ENCODE data around the gene KCNH2. TPM values are rescaled to one million over a fixed set of nuclear protein-coding genes. Genes with fewer than 3 reads are reported as not detected.
A peak's percentile ranks its signal among the peaks of the same experiment; 100 is the strongest.

Gene KCNH2
- total RNA-seq, 1 donor from 2014 or later, result 12.4 TPM

DNA sequence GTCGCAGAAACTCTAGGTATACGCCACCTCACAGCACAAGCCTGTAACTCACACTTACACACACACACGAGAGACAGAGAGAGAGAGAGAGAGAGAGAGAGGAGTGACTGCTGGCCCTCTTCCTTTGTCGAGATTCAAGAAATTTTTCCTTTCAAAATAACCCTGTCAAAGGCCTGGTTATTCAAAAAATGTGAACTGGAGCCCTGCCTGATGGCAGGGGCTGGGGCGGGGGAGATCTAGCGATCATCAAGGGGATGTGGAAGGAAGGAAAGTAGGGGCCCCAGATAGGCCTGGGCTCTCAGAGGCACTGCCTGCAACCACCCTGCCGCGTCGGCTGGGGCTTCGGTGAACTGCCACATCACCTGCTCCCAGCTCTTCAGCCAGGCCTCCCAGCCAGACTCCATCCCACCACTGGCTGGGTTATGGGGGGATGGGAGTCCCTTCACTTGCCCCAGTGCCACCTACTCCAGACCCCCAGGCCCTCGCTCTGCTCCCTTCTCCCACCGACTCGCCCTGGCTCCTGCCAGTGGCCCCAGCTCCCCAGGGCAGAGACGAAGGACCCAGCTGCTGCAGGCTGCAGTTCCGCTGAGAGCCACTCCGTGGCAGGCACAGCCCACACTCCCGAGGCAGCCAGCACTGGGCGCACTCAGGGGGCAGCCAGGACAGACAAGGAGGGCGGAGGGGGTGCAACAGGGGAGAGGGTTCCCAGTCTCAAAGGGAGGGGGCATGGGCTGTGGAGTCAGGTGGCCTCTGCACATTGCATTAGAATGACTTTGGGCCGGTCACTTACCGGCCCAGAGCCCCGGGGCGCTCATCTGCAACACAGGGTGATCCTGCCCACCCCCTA is 15.3 kb downstream of the KCNH2 start:
- DNase-seq (ENCODE audit: low read depth, low spot score), result peak; percentile 62
- TF ChIP-seq, protein P1, sequence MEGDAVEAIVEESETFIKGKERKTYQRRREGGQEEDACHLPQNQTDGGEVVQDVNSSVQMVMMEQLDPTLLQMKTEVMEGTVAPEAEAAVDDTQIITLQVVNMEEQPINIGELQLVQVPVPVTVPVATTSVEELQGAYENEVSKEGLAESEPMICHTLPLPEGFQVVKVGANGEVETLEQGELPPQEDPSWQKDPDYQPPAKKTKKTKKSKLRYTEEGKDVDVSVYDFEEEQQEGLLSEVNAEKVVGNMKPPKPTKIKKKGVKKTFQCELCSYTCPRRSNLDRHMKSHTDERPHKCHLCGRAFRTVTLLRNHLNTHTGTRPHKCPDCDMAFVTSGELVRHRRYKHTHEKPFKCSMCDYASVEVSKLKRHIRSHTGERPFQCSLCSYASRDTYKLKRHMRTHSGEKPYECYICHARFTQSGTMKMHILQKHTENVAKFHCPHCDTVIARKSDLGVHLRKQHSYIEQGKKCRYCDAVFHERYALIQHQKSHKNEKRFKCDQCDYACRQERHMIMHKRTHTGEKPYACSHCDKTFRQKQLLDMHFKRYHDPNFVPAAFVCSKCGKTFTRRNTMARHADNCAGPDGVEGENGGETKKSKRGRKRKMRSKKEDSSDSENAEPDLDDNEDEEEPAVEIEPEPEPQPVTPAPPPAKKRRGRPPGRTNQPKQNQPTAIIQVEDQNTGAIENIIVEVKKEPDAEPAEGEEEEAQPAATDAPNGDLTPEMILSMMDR (conservative IDR thresholded peaks at IDR 0.05), result peak; percentile 82

DNA sequence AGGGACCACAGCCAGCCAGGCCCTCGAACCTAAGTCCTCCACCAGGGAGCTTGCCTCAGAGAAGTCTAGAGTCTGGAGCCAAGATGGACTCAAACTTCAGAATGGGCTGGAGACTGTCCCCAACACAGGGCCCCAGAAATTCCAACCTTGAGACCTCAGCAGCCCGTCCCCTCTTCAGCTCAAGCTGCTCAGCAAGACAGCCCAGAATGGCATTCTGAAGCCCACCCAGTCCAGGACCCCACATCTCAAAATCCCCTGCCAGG is 15.9 kb downstream of the KCNH2 start:
- Mint-ChIP-seq H3K9me3 (no peaks in the 10 kb centered on the region), H3K27ac (ENCODE audit: unreplicated experiment) (no peak overlapping the region), H3K27me3 (ENCODE audit: low read depth) (no peaks in the 10 kb centered on the region), H3K36me3 (ENCODE audit: low read depth) (no peaks in the 10 kb centered on the region), H3K4me3 (peak overlapping the region; percentile 49), H3K4me1 (peaks cover 30% of the 10 kb centered on the region)
- TF ChIP-seq, protein P1 (conservative IDR thresholded peaks at IDR 0.05), result no peak
- DNase-seq (ENCODE audit: low read depth, low spot score), result no peak

More for the DNA sequence above, 15.3 kb downstream of the KCNH2 start:
- peaks cover 27% of the 10 kb centered on the region for H3K4me1 Mint-ChIP-seq
- no peaks in the 10 kb centered on the region for H3K36me3 Mint-ChIP-seq (ENCODE audit: low read depth)
- H3K27me3 Mint-ChIP-seq (ENCODE audit: low read depth), result no peaks in the 10 kb centered on the region
- no peaks in the 10 kb centered on the region for H3K9me3 Mint-ChIP-seq
- no peak overlapping the region for H3K4me3 Mint-ChIP-seq
- H3K27ac Mint-ChIP-seq (ENCODE audit: unreplicated experiment), result peak overlapping the region; percentile 81

DNA sequence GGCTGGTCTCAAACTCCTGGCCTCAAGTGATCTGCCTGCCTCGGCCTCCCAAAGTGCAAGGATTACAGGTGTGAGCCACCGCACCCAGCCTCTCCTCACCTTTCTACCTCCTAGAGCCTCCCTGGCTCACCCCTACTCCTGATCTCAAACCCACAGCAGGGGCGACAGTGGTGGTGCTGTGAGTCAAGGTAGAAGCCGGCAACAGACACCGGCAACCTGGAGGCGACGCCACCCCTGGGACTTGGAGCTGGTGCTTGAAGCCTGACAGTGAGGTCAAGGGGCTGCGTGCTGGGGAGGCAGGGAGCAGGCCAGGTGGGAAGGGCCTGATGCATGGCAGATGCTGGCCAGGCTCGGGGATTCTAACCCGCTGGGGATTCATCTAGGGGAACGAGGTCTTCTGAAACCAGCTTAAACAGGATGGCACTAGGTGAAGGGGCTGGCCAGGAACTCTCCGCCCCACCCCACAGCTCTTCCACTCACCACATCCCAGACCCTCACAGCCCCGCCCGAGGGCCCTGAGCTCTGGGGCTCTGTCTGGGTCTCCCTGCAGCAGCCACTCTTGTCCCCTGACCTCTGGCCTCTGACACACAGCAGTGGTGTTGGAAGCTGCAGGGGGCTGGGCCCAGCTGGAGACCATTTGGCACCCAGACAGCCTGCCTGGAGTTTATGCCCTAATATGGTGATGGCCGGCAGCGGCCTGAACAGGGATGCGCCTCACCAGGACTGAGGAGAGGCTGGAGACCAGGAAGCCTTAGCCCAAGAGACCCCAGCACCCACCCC is 16.4 kb downstream of the KCNH2 start:
- Mint-ChIP-seq H3K36me3 (ENCODE audit: low read depth) (no peaks in the 10 kb centered on the region), H3K27ac (ENCODE audit: unreplicated experiment) (peak overlapping the region; percentile 19), H3K4me3 (peak overlapping the region; percentile 49), H3K4me1 (peaks cover 31% of the 10 kb centered on the region), H3K9me3 (no peaks in the 10 kb centered on the region), H3K27me3 (ENCODE audit: low read depth) (no peaks in the 10 kb centered on the region)
- TF ChIP-seq, protein P1 (conservative IDR thresholded peaks at IDR 0.05), result no peak
- DNase-seq (ENCODE audit: low read depth, low spot score), result no peak

DNA sequence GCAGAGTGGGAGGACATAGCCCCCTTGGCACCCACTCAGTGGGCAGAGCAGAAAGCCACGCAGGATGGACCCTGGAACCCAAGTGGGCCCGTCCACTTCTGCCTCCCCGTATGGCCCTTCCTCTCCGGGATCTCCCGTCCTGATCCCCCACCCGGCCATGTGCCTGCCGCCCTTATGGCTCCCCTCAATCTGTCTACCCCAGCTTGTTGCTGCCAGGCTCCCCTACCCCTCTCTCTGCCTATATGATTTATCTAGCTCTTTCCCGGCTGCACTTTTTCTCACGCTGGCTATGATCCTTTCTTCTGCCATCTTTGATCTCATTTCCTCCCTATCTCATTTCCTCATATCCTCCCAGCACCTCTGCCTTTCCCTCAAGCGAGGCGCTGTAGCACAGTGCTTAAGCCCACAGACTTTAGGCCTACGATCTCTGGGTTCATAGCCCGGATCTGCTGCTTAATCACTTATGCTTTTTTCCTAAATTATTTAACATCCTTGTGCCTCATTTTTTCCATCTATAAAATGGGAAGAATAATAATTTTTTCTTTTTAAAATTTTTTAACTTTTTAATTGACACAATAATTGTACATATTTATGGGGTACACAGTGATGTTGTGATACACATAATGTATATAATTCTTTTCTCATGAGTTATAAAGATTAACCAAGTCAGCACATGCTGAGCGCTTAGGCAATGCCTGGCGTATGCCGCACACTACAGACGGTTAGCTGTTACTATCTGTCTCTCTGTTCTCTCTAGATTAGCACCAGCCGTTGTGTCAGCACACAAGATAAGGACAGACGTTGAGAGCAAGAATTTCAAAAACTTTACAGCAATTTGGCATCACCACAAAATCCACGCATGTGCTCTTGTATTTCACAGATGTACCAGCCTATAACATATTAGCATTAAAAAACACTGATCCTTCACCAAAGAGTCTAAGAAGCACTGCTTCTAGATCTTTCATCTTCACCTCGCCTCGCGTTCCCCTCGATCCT is 18.1 kb downstream of the KCNH2 start:
- Mint-ChIP-seq H3K36me3 (ENCODE audit: low read depth) (no peaks in the 10 kb centered on the region), H3K9me3 (no peaks in the 10 kb centered on the region), H3K27ac (ENCODE audit: unreplicated experiment) (no peak overlapping the region), H3K27me3 (ENCODE audit: low read depth) (no peaks in the 10 kb centered on the region), H3K4me3 (no peak overlapping the region), H3K4me1 (peaks cover 35% of the 10 kb centered on the region)
- TF ChIP-seq, protein P1 (conservative IDR thresholded peaks at IDR 0.05), result no peak
- no peak for DNase-seq (ENCODE audit: low read depth, low spot score)

DNA sequence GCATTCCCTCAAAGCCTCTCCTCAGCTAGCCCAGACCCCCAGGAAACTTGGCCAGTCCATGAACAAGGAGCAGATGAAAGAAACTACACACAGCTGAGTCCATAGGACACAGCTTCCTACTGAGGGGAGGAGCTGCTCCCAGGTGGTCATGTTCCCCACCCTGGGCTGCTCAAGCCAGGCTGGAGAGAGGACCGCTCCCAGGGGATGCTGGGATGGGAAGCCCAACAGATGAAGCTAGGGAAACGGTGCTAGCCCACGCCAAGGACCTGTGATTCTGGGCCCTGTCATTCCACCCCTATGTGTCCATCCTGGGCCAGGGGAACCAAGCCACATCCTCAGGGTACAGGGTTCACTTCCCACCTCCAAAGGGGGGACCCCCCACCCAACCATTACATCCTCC is 19.0 kb downstream of the KCNH2 start:
- Mint-ChIP-seq H3K4me1 (peaks cover 31% of the 10 kb centered on the region), H3K9me3 (no peaks in the 10 kb centered on the region), H3K4me3 (no peak overlapping the region)

More for the DNA sequence above, 19.0 kb downstream of the KCNH2 start:
- TF ChIP-seq, protein P1 (conservative IDR thresholded peaks at IDR 0.05), result no peak
- peak overlapping the region; percentile 50 for H3K27ac Mint-ChIP-seq (ENCODE audit: unreplicated experiment)
- no peak for DNase-seq (ENCODE audit: low read depth, low spot score)
- no peaks in the 10 kb centered on the region for H3K36me3 Mint-ChIP-seq (ENCODE audit: low read depth)
- H3K27me3 Mint-ChIP-seq (ENCODE audit: low read depth), result no peaks in the 10 kb centered on the region

All from neural crest cell (in vitro differentiated cells).